Testis (tissue), 2 donors: ENCODE results near the gene MAPK8IP3.

Experiments used
- POLR2A ChIP-seq: fragments of 450-650 bp; IDR thresholded peaks from one replicate; pipeline ENCODE4 v1.6.1; 2017; ENCODE audit warnings: antibody characterized with exemption, mild to moderate bottlenecking, moderate library complexity
- TF ChIP-seq, protein P1 (sequence below), 3 experiments: fragments of 450-650 bp in 2 of 3; fragments of 200-600 bp in 1 of 3; sonication (generic) in 1 of 3; IDR thresholded peaks; one replicate each; pipeline ENCODE4 v1.5.1; 2016 to 2019; ENCODE audit warnings: antibody characterized with exemption in 3 of 3, mild to moderate bottlenecking in 2 of 3, moderate library complexity in 1 of 3

DNA sequence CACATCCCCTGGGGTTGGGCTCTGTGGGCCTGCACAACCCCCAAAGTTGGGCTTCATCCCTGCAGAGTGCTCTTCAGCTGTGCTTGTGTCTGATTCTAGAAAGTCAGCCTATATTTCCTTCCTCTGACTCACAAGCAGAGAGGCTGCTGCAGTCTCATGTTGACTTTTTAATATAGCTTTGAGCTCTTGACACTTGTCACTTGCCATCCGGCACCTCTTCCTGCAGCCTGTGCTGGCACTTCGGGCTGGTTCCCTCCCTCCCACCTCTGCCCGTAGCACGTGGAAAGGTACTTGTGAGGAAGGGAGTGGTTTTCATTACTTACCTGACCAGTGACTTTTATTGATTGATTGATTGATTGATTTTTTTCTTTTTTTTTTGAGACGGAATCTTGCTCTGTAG lies 47.0 kb upstream of the MAPK8IP3 start:
- TF ChIP-seq, protein P1, sequence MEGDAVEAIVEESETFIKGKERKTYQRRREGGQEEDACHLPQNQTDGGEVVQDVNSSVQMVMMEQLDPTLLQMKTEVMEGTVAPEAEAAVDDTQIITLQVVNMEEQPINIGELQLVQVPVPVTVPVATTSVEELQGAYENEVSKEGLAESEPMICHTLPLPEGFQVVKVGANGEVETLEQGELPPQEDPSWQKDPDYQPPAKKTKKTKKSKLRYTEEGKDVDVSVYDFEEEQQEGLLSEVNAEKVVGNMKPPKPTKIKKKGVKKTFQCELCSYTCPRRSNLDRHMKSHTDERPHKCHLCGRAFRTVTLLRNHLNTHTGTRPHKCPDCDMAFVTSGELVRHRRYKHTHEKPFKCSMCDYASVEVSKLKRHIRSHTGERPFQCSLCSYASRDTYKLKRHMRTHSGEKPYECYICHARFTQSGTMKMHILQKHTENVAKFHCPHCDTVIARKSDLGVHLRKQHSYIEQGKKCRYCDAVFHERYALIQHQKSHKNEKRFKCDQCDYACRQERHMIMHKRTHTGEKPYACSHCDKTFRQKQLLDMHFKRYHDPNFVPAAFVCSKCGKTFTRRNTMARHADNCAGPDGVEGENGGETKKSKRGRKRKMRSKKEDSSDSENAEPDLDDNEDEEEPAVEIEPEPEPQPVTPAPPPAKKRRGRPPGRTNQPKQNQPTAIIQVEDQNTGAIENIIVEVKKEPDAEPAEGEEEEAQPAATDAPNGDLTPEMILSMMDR (IDR thresholded peaks at IDR 0.05) = no peak
- no peak for TF ChIP-seq POLR2A
